Upper lobe of left lung (tissue), 4 donors: ENCODE data around the gene HPS3.

Experiments used
- EP300 ChIP-seq, 4 donors: sonication (generic); formaldehyde crosslinking; IDR thresholded peaks; one replicate each; pipeline ENCODE4 v1.5.1; 2017; ENCODE audit warnings: antibody characterized with exemption in 4 of 4, control low read depth in 2 of 4
- TF ChIP-seq, protein P1 (sequence below), 6 experiments: fragments of 450-650 bp in 4 of 6; fragments of 200-600 bp in 2 of 6; sonication (generic) in 2 of 6; IDR thresholded peaks; one replicate each; pipeline ENCODE4 v1.5.1; 2016 to 2019; ENCODE audit warnings: antibody characterized with exemption in 6 of 6

DNA sequence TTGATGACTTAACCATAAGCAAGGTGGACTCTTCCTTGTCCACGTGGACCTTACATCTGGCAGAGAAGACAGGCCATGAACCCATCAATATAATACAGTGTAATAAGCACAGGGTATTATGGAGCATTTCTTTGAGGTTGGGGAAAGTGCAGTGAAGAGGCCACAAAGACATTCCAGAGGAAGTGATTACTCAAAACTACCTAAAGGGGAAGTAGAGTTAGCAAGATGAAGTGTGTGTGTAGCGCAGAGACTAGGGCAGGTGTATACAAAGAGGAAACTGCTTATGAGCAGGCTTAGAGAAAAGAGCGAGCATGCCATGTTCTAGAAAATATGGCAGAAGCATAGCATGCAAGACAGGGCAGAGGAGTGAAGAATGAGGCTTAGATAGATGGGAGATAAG is 74.3 kb downstream of the HPS3 start:
- TF ChIP-seq, protein P1, sequence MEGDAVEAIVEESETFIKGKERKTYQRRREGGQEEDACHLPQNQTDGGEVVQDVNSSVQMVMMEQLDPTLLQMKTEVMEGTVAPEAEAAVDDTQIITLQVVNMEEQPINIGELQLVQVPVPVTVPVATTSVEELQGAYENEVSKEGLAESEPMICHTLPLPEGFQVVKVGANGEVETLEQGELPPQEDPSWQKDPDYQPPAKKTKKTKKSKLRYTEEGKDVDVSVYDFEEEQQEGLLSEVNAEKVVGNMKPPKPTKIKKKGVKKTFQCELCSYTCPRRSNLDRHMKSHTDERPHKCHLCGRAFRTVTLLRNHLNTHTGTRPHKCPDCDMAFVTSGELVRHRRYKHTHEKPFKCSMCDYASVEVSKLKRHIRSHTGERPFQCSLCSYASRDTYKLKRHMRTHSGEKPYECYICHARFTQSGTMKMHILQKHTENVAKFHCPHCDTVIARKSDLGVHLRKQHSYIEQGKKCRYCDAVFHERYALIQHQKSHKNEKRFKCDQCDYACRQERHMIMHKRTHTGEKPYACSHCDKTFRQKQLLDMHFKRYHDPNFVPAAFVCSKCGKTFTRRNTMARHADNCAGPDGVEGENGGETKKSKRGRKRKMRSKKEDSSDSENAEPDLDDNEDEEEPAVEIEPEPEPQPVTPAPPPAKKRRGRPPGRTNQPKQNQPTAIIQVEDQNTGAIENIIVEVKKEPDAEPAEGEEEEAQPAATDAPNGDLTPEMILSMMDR (IDR thresholded peaks at IDR 0.05) = no peak
- TF ChIP-seq EP300 (IDR thresholded peaks at IDR 0.05) = no peak
